GM20431 (cell line): Measurements from ENCODE around the gene IL12A.

Source experiments
- in situ Hi-C: fragments of 300-500 bp; cut with MseI, MboI; formaldehyde crosslinking; loops from one replicate; pipeline ENCODE4 v1.15.0; 2020; ENCODE audit warnings: low sequenced_read_pairs; ENCODE audit not compliant: unreplicated experiment

IL12A gene

DNA sequence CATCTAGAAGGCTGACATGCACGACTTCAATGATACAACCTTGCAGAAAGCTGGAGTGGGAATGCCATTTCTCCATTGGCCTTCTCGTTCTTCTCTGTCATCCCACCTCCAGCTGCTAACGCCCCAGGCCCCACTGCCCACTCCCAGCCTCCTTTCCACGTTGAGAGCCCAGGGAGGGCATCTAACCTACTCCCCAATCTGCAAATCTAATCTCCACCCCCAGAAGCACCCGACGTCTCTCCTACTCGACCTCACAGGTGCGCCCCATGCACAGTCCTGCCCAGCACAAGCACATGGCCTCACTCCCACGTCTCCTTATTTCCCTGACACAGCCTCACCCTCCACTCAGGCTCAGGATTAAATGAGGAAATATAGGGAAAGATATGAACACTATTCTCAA is 33.4 kb downstream of the IL12A start:
- in situ Hi-C loops = no loop called here

GRCh38 chr3:160023476-160023875 is 34.8 kb downstream of the IL12A start:
- in situ Hi-C loops = no loop called here

- in situ Hi-C loops = no loop called here
Measured at GRCh38 chr3:160027541-160028195, 39.0 kb downstream of the IL12A start.

DNA sequence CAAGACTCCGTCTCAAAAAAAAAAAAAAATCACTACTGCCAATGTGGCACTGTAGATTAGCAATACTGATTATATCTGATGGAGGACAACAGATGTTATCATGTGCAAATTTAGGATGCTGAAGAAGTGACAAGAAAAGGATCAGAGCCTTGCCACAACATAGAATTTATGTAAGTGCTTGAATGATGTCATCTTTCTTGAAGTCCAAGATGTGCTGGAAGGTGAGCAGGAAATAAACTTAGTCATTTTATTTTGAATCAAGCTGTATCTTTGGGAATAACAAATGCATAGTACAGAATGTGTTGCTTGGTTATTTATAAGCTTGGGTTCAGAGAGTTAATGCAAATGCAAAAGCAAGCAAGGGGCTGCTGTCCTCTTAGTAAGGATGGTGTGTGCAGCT is 47.1 kb downstream of the IL12A start:
- in situ Hi-C loops = no loop called here

GRCh38 chr3:160038862-160039562 is 50.4 kb downstream of the IL12A start:
- in situ Hi-C loops = no loop called here

GRCh38 chr3:160040181-160040580 is 51.5 kb downstream of the IL12A start:
- in situ Hi-C loops = no loop called here

DNA sequence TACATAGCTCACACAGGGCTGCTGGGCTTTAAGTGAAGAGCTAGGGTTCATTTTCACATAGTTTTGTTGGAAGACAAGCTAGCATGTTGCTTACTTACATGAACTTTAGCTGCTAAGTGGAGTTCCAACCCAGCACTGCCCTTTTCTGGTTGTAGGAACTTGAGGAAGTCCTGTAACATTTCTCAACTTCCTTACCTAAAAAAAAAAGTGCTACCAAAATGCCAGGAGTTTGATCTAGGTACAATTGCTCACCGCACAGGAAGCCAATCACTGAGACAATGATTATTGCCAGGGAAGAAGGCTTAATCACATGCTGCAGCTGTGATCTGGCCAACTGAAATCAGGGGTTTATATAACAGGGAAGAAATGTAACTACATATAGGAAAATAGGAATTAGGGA is 52.8 kb downstream of the IL12A start:
- in situ Hi-C loops = no loop called here

DNA sequence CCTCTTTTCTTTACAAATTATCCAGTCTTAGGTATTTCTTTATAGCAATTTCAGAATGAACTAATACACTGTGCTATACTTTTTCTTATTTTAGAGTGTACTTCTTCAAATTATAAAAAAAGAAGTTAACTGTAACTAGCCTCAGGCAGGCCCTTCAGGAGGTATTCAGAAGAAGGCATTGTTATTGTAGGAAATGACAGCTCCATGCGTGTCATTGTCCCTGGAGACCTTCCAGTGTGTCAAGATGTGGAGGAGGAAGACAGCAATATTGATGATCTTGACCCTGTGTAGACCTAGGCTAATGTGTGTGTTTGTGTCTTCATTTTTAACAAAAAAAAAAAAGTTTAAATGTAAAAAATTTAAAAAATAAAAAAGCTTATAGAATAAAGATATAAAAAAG is 55.5 kb downstream of the IL12A start:
- in situ Hi-C loops = no loop called here
